GM08714 (cell line): ENCODE results near the gene COL25A1.
"Not testable (repeated sequence)": the region's sequence is repeated elsewhere in the genome, so short reads cannot be mapped to it uniquely, and the experiment has no call there.

Experiments used
- H3K4me3 ChIP-seq: fragments of 200-500 bp; sonication (Bioruptor generic); 2 replicates; pipeline ENCODE4 v1.5.1; 2014; ENCODE audit warnings: mild to moderate bottlenecking, low read length, inconsistent platforms
- ZNF274 ChIP-seq: IDR thresholded peaks from 2 replicates; pipeline ENCODE4 v1.6.1; 2012; ENCODE audit warnings: mild to moderate bottlenecking, low read depth, low read length

COL25A1 gene

DNA sequence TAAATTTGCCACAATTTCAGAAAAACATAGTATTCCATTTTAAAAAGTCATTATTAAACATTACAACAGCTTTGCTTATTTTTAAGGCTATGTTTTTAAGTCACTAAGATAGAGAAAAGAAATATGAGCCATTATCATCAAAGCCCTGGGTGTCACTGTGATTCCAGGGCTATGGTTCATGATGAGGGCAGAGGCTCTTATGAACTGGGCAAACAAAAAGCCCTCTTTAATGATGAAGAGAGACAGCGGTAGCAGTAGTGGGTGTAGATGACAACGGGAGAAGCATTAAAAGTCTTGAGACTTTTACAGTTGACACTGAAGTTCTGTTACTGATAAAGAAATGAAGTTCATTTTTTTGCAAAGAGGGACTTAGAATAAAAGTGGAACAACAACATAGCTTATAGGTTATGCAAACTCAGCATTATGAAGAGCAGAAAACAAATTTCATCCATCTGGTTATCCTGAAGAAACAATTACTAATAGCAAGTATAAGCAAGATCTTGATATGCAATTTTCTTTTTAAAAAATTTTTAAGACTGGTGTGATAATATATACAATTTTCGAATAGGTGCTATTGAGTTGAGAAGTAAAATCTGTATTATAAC lies 336.9 kb downstream of the COL25A1 start:
- H3K4me3 ChIP-seq, result no peak overlapping the region
- TF ChIP-seq ZNF274, result no peak

- H3K4me3 ChIP-seq, result no peak overlapping the region
- no peak for TF ChIP-seq ZNF274
These were observed 337.4 kb downstream of the COL25A1 start for GRCh38 chr4:108965016-108965415.

DNA sequence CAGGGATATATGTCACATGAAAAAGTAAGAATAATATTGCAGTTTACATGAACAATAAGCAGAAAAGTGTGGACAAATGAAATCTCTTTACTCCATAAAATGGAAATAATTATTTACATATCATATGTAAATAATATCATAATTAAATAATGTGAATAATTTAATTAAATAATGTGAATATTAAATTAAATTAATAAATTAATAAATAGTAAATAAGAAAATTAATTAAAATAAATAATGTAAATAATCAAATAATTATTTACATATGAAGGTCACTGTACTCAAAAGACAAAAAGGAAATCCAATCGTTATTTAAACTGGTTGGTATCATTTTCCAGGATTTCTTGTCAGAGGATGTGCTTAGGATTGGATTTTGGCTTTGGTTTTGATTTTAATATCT lies 338.5 kb downstream of the COL25A1 start:
- no peak for TF ChIP-seq ZNF274
- H3K4me3 ChIP-seq, result no peak overlapping the region

- H3K4me3 ChIP-seq, result no peak overlapping the region
- no peak for TF ChIP-seq ZNF274
These were observed 343.0 kb downstream of the COL25A1 start for GRCh38 chr4:108959491-108959890.

- H3K4me3 ChIP-seq, result no peak overlapping the region
- TF ChIP-seq ZNF274, result no peak
These were observed 347.6 kb downstream of the COL25A1 start for GRCh38 chr4:108954880-108955279.

DNA sequence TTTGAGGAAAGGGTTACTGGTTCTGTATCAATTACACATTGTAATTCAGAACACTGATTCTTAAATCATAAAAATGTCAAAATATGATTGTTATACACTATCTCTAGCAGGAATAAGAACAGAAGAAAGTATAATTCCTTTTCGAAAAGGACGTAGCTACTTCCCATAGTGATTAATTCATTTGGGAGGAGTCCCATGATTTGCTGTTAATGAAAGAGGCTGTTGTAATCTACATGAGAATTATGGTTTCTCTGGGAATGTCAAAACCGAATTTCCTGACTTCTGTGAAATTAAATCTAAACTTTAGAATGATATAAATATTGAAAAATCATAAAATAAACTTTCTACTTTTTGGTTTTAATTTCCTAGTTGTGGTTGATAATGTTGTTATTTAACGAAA lies 348.5 kb downstream of the COL25A1 start:
- H3K4me3 ChIP-seq, result no peak overlapping the region
- no peak for TF ChIP-seq ZNF274

DNA sequence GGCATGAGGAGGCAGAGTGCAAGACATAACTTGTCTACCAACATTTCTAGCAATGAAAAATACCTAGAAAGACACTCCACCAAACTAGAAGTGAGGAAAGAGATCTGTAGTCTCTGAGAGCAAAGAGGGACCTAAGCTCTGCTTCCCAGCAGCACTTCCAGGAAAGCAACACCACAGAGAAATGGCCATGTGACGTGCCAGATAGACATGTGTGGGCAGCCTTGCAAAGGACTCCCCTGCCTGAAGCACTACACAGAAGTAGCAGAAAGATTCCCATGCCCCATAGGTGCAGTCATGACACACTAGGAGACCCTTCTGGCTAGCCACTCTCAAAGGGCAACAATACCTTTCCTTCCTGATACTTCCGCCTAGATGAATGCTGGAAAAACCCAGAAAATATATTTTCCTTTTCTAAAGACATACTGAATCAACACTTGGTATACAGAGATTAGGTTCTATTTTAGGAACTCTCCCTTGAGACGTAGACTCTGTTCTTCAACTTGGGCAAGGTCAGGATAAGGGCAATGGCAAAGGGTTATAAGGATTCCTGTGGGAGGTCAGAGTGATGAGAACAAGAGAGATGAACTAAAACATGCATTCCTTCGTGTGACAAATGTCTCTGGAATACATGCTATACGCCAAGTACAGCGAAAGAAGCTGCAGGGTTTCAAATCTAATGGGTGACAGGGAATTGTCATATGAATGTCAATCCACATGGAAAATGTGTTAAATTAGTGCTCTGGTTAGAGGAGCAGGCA lies 352.1 kb downstream of the COL25A1 start:
- TF ChIP-seq ZNF274, result no peak

DNA sequence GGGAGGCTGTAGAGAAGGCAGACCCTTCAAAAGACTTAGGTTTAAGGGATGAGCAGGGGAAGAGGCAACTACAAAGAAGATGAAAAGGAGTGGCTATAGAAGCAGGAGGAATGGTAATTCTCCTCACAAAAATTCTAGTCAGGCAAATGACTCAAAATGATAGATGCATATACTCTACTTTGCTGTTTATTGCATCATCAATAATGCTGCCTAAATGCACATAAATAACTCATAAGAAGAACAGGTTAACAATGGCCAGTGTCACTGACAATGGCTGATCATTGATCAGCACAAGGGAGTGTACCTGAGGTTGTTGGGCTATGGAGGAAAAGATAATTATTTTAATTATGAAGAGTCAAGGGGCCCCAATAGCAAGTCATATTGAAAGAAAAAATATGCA lies 354.9 kb downstream of the COL25A1 start:
- H3K4me3 ChIP-seq, result no peak overlapping the region
- TF ChIP-seq ZNF274, result no peak

More for the DNA sequence above, 352.1 kb downstream of the COL25A1 start:
- no peak overlapping the region for H3K4me3 ChIP-seq

DNA sequence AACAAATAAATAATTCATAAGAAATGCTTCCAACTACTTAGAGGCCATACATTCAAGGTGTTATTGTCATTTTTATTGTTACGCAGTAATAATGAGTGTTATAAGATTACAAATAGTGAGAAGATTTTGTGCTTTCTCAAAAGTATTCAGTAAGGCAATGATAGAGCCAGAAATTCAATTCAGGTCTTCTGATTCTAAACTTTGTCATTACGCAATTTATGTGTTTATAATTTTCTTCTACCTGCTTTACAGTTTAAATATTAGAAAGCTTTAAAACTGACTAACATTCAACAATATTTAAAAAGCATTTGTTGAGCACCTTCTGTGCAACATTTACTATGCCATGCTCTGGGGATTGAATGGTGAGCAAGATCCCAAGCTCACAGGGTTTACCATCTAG lies 356.2 kb downstream of the COL25A1 start:
- no peak overlapping the region for H3K4me3 ChIP-seq
- TF ChIP-seq ZNF274, result no peak

DNA sequence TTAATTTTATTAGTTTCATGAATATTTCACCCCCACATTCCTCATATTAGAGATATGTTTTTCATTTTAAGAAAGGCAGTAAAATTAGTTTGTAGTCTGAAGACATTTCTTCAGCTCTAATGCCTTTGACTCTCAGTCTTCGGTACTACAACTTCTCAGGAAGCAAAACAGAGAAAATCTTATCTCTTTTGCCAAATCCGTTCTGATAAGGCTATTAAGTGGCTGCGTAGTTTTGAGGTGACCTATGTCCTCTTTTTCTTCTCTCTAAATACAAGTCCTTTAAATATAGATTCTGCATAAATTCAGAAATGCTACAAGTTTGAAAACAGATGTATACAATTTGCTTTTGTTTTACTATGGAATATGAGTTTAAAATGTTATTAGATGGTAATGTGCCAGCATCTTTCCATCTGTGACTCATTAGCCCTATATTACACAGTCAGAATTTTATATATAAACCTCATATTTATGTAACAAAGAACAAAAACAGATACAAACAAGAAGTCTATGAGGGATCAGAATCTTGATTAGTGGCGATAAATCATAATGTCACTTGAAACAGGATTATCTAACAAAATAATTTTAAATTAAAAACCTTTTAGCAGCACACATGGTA lies 358.4 kb downstream of the COL25A1 start:
- TF ChIP-seq ZNF274, result no peak

GRCh38 chr4:108943371-108943770 lies 359.1 kb downstream of the COL25A1 start:
- no peak overlapping the region for H3K4me3 ChIP-seq
- TF ChIP-seq ZNF274, result no peak

More for the DNA sequence above, 358.4 kb downstream of the COL25A1 start:
- no peak overlapping the region for H3K4me3 ChIP-seq

DNA sequence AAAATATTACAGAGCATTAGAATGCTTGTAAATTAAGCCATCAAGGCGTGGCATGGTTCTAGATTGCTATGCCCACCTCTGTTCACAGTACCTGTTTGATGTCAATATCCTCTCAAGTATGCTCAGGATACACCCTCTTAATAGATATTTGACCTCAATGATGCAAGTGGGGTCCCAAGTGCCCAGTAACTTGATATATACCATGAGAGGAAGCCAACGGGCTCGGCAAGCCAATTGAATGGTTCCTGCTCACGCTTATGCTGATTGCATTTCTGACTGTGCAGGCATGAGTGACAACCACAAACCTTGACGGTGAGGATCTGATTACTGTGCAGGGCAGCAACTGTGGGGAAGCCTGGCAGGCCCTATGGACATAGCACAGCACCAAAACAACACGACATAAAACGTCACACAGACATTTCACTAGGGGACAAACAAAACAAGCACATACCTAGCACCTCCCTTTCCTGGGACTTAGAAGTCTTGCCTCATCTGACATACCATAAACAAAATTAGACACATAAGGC lies 360.5 kb downstream of the COL25A1 start:
- no peak for TF ChIP-seq ZNF274
- H3K4me3 ChIP-seq, result no peak overlapping the region

- TF ChIP-seq ZNF274, result no peak
These were observed 361.8 kb downstream of the COL25A1 start for GRCh38 chr4:108940634-108941033.

GRCh38 chr4:108940149-108940548 lies 362.3 kb downstream of the COL25A1 start:
- no peak for TF ChIP-seq ZNF274

More at GRCh38 chr4:108940634-108941033, 361.8 kb downstream of the COL25A1 start:
- H3K4me3 ChIP-seq, result no peak overlapping the region

DNA sequence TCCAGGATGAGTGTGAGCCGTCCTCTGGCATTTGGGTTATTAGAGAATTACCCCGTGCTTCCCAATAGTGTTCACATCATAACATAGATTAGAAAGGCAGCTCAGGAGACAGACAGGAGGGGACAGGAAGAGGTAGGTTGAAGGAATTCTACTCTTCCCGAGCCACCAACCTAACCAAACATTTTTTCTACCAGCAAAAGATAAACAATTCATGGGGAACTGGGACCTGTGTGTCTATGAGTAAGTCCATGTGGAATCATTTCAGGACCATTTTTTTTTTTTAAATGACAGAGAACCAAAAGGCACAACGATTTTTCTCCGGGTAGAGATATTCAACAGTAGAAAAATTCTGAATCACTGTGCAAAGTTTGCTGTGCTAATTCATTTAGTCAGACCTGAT lies 365.4 kb downstream of the COL25A1 start:
- TF ChIP-seq ZNF274, result no peak
- no peak overlapping the region for H3K4me3 ChIP-seq

More at GRCh38 chr4:108940149-108940548, 362.3 kb downstream of the COL25A1 start:
- H3K4me3 ChIP-seq, result no peak overlapping the region

GRCh38 chr4:108933925-108934324 lies 368.5 kb downstream of the COL25A1 start:
- H3K4me3 ChIP-seq, result not testable (repeated sequence)
